Measurements from ENCODE around the gene SRPK2.

Gene SRPK2

DNA sequence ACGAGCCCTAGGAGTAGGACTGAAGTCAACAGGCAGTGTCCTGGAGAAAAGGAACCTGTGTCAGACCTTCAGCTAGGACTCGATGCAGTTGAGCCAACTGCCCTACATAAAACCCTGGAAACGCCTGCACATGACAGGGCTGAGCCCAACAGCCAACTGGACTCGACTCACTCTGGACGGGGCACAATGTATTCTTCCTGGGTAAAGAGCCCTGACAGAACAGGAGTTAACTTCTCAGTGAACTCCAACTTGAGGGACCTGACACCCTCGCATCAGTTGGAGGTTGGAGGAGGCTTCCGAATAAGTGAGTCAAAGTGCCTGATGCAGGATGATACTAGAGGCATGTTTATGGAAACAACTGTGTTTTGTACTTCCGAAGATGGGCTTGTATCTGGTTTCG, 281.3 kb downstream of the SRPK2 start:
- DNase-seq (ENCODE audit: low read depth in 1 of 2, low spot score in 1 of 2) = no peak

DNA sequence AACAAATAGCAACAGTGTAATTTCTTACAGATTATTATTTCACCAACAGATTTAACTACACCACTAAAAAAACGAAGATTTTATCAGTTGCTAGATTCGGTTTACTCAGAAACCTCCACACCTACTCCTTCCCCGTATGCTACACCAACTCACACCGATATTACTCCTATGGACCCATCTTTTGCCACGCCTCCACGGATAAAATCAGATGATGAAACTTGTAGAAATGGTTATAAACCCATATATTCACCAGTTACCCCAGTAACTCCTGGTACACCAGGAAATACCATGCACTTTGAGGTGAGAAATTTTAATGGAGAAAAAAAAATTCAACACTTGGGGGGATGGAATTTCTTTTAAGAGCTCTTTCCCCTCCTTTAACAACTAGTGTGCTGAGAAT, 282.2 kb downstream of the SRPK2 start:
- no peak for DNase-seq (ENCODE audit: low read depth in 1 of 2, low spot score in 1 of 2)

DNA sequence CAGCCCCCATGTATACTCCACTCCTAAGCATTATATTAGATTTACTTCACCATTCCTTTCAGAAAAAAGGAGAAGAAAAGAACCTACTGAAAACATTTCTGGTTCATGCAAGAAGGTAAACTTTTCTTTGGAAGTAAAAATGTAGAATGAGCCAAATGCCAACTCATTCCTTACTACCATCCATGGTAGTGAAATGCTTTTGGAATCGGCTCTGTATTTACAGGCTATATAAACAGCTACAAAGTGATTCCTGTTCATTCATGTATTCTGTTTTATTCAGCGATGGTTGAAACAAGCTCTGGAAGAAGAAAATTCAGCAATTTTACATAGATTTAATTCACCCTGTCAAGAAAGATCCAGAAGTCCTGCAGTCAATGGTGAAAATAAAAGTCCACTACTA, 283.1 kb downstream of the SRPK2 start:
- DNase-seq (ENCODE audit: low read depth in 1 of 2, low spot score in 1 of 2) = no peak

DNA sequence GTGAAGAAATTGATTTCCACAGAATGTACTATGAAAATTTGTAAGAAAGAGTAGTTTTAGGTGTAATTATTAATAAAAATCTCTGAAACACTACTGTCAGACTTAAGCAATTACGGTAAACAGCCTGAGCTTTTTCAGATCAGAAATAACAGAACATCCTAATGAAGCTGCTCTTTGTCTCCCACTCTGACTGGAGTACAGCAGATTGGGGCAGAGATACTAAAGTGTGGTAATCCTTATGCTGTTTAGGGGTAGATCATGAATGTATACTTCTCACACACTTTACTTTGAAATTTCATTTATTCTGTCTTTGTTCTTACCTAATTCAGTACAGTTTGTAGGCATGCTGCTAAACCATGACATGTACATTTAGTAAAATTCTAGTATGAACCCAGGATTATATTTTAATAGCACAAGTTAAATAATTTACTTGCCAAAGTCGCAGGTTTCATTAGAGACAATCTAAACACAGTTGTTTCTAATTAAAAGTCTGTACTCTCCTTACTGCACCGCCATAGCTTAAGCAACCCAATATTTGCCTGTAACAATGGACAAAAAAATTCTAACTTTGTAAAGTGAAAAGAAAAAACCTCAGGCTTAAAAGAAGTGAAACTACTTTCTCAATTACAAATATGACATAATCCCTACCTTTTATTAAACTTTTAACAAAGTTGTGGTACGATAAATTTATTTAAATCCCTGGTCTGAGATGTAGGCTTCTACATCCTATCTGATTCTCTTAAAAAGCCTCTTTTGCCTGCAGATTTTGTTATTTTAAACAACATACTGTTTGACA, 286.0 kb downstream of the SRPK2 start:
- no peak for DNase-seq (ENCODE audit: low read depth in 1 of 2, low spot score in 1 of 2)

DNA sequence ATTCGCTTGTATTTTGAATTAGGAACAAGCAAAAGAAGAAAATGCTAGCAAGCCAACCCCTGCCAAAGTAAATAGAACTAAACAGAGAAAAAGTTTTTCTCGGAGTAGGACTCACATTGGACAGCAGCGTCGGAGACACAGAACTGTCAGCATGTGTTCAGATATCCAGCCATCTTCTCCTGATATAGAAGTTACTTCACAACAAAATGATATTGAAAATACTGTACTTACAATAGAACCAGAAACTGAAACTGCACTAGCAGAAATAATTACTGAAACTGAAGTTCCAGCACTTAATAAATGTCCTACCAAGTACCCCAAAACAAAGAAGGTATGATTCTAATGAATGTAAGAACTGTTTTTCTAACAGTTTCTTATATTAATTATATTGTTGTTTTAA, 286.9 kb downstream of the SRPK2 start:
- no peak for DNase-seq (ENCODE audit: low read depth in 1 of 2, low spot score in 1 of 2)

DNA sequence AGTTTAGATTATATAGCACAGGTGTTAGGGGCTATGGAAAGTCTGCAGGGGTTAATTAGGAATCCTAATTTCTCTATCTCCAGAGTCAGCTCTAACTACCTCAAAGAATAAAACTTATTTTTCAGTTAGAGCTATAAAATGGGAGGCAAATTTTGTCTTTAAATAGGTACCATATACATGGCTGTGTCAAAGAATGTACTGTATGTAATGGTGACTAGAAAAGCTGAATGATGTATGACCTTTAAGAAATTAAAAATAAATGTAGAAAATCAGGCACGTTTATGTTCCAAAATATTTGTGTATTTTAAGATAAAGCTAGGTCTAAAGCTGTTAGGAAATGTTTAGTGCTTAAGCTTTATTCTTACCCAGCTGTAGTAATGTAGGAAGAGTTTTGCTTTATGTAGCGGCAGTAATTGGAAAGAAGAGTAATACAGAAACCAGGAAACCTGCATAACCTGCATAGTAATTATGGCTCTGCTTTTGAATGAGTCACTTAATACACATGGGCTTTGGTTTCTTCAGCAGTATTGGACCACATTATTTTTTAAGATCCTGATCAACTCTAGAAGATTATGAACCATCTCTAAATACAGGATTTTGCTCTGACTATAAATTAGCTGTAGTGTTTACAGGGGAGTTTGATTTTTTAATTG, 289.7 kb downstream of the SRPK2 start:
- no peak for DNase-seq (ENCODE audit: low read depth in 1 of 2, low spot score in 1 of 2)

DNA sequence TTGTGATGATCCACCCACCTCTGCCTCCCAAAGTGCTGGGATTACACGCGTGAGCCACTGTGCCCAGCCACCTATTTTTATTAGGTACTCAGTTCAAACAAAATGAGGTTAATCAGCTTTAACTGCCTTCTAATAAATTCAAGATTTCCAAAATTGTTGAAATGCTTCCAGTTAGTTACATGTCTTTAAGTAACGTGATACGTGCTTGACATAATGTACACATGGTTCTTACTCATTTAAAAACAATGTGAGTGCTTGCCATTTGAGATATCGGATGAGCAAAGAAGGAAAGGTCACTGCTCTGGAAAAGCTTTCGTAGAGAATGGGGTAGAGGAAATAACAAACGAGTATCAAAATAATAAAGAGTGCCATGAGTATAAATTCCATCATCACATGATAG, 291.1 kb downstream of the SRPK2 start:
- DNase-seq (ENCODE audit: low read depth in 1 of 2, low spot score in 1 of 2) = no peak

DNA sequence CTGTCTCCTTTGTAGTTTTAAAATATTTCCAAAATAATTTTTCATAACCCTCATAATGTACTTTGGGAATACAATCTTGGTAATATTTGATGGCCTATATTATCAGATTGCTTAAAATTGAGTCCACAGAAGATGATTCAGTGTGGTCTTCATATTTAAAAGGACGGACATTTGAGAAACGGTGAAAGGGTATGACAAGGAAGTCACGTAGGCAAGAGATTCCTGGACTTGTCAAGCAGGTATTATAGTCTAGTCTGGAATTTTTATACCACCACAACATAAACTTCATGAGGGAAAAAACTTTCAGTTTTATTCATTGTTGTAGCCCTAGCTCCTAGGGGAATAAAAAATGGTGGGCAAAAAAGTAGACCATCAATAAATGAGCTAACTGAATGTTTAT, 292.4 kb downstream of the SRPK2 start:
- no peak for DNase-seq (ENCODE audit: low read depth in 1 of 2, low spot score in 1 of 2)

DNA sequence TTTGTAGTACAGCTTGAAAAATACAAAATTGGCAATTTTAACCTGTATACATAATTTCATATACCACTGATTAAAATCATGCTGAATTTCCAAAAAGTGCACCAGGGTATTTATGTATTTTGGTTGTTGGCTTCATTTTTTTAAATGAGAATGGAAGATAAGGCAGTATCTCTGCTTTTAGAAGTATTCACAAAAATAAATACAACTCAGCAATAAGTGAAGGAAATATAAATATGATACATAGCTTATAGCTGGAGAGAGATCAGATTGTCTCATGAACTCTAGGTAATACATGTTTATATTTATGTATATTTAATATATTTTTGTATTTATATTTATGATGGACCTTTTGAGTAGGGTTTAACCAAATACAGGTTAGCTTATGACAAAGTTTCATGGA, 293.8 kb downstream of the SRPK2 start:
- DNase-seq (ENCODE audit: low read depth in 1 of 2, low spot score in 1 of 2) = no peak

DNA sequence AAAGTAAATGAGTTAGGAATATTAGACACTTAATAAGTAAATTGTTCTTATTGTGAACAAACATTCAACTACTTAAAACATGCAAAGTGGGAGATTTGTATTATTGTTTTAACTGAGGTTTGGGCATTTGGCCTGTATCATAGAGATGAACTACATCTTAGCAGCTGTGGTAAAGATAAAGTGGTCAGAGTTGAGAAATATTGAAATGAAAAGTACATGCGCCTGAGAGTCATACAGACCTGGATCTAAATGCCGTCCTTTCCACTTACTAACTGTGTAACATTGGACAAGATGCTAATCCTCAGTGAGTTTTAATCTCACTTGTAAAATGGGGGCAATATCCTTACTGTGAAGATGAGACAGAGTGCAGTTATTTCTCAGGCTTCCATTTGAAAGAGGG, 300.3 kb downstream of the SRPK2 start:
- no peak for DNase-seq (ENCODE audit: low read depth in 1 of 2, low spot score in 1 of 2)

DNA sequence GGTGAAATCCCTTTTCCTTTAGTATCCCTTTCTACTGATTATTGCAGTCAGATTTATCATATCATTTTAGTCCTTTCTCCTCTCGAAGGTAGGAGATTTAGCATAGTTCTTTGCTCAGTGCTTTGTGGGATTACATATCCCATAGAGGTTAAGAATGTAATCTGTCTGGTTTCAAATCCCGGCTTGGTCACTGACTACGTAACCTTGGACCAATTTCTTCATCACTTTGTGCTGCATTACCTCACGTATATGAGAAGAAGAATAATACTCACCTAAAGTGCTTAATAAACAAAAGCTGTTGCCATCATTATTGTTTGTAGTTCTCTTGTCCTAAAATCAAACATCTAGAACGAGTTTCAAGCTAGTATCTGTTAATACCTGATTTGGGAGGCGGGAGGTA, 300.7 kb downstream of the SRPK2 start:
- no peak for DNase-seq (ENCODE audit: low read depth in 1 of 2, low spot score in 1 of 2)

DNA sequence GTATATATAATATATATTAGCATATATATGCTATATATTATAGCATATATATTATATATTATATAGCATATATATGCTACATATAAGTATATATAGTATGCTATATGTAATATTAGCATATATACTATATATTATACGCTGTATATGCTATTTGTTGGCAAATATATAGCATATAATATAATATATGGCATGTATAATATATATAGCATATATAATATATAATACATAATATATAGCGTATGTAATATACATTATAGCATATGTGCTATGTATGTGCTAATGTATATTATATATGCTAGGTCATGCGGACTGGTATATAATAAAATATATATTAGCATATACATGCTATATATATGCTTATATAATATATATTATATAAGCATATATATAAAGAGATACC, 301.9 kb downstream of the SRPK2 start:
- DNase-seq (ENCODE audit: low read depth in 1 of 2, low spot score in 1 of 2) = no peak

DNA sequence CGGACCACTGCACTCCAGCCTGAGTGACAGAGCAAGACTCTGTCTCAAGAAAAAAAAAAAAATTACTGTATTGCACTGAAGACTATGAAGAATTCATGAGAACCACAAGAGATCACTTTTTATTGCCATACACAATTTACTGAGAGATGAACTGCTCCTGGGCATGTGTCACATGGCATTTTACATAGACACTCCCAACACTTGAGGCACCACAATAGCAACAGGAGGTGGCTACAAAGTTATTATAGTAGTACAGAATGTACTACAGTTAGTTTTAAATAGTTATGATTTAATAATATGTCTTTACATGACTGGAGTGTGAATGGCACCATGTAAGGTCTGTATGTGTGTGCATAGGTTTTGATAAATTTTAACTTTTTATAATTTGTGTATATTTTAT, 304.1 kb downstream of the SRPK2 start:
- DNase-seq (ENCODE audit: low read depth in 1 of 2, low spot score in 1 of 2) = no peak

DNA sequence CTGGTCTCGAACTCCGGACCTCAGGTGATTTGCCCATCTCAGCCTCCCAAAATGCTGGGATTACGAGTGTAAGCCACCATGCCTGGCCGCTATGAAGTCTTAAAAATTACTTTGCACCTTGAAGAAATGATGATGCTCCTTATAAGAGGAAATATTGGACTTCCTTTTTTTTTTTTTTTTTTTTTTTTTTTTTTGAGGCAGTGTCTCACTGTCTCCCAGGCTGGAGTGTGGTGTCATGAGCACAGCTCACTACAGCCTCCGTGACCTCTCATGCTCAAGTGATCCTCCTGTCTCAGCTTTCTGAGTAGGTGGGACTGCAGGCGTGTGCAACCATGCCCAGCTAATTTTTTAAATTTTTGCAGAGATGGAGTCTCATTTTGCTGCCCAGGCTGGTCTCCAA, 309.4 kb downstream of the SRPK2 start:
- DNase-seq (ENCODE audit: low read depth in 1 of 2, low spot score in 1 of 2) = no peak

DNA sequence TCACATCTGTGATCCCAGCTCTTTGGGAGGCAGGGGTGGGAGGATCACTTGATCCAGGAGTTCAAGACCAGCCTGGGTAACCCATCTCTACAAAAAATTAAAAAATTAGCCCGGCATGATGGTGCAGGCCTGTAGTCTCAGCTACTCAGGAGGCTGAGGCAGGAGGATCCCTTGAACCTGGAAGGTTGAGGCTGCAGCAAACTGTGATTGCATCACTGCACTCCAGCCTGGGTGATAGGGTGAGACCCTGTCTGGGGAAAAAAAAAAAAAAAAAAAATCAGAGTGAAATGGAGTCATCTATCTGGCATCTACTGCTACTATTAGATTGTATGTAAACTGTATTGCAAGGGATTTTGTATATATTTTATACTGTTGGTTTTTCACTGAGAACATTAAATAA, 315.6 kb downstream of the SRPK2 start:
- no peak for DNase-seq (ENCODE audit: low read depth in 1 of 2, low spot score in 1 of 2)

DNA sequence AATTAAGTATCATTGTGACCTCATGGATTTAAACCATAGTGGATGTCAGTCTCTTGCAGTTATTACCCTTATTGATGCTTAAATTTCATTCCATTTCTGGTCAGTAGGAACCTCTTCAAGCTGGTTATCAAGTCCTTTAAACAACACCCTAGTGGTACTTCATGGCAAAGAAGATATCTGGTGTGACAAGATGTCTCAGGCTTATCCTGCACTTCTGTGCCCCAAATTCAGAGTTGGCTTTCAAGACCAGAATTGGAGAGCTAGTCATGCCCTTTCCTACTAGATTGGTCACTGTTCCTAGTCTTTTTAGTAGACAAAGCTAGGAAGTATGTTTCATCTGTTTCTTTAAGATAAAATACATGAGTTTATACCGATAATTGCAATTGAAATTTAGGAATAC, 319.8 kb downstream of the SRPK2 start:
- DNase-seq (ENCODE audit: low read depth in 1 of 2, low spot score in 1 of 2) = no peak

DNA sequence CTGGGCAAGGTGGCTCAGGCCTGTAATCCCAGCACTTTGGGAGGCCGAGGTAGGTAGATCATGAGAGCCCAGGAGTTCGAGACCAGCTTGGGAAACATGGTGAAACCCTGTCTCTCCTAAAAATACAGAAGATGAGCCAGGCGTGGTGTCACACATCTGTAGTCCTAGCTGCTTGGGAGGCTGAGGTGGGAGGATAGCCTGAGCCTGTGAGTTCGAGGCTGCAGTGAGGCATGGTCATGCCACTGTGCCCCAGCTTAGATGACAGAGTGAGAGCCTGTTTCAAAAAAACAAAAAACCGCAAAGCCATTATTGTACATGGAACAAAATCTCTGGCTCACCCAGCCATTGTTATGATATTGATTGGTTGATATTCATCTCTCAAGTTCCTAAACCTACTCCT, 321.0 kb downstream of the SRPK2 start:
- no peak for DNase-seq (ENCODE audit: low read depth in 1 of 2, low spot score in 1 of 2)

Data from activated CD4-positive, alpha-beta T cell treated with anti-CD3 and anti-CD28 coated beads, Interleukin-2, amount 50 U/mL, for 24 hours (primary cell).